NCI-H1694 (cell line): ENCODE data around the gene FAM118B.

Source experiments
- DNase-seq: peaks from one replicate; lab custom pipeline; 2025; lab: John Stamatoyannopoulos, UW

Gene FAM118B

DNA sequence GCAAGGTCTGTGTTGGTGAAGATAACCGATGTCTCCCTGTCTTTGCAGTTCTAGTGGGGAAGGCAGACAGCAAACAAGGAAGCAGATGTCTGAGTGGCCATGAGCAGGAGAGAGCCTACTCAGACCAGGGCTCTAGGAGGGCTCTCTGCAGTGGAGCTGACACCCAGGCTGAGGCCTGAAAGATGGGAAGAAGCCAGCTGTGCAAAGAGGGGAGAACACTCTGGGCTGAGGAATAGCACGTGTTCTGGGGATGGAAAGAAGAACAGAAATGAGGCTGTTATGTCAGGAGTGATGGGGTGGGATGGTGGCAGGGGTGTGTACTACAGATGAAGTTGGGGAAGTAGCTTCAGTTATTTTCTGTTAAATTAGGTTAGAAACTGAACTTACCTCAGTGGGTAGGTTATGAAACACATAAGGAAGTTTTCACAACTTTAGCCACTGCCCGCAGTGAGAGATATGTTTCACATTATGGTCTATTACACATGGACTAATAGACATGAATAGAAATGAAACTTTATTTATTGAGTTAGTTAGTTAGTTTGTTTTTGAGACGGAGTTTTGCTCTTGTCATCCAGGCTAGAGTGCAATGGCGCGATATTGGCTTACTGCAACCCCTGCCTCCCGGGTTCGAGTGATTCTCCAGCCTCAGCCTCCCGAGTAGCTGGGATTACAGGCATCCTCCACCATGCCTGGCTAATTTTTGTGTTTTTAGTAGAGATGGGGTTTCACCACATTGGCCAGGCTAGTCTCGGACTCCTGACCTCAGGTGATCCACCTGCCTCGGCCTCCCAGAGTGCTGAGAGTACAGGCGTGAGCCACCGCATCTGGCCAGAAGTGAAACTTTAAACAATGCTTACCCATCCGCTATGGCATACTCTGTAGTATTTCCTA, 100.1 kb downstream of the FAM118B start:
- DNase-seq = no peak
